Mesendoderm (in vitro differentiated cells): Measurements from ENCODE around the gene TLR6.

ENCODE experiments used
- DNase-seq: peaks from one replicate; pipeline ENCODE4 v3.0.0; 2013
- H2AK5ac ChIP-seq: 2 replicates; pipeline ENCODE4 v1.6.1; 2013; ENCODE audit warnings: low read length, inconsistent platforms
- H2BK120ac ChIP-seq: 2 replicates; pipeline ENCODE4 v1.6.1; 2013; ENCODE audit warnings: low read depth, mild to moderate bottlenecking, low read length, moderate library complexity, mixed read lengths
- H2BK15ac ChIP-seq: replicated peaks from 2 replicates; pipeline ENCODE4 v1.6.1; 2013; ENCODE audit warnings: low read depth, mild to moderate bottlenecking, moderate library complexity
- H2BK5ac ChIP-seq: 2 replicates; pipeline ENCODE4 v1.6.1; 2013; ENCODE audit warnings: low read length, inconsistent platforms
- H3K18ac ChIP-seq: 2 replicates; pipeline ENCODE4 v1.6.1; 2013; ENCODE audit warnings: mild to moderate bottlenecking, low read length, mixed read lengths
- H3K23ac ChIP-seq: one replicate; pipeline ENCODE4 v1.6.1; 2013; ENCODE audit warnings: low read length
- H3K27ac ChIP-seq: 2 replicates; pipeline ENCODE4 v1.5.1; 2013; ENCODE audit warnings: low read depth, mild to moderate bottlenecking, inconsistent platforms, low read length, moderate library complexity
- H3K27me3 ChIP-seq: 2 replicates; pipeline ENCODE4 v1.6.1; 2013; ENCODE audit warnings: low read length, control low read depth, mild to moderate bottlenecking, inconsistent platforms; ENCODE audit not compliant: insufficient read depth, poor library complexity
- H3K36me3 ChIP-seq: 2 replicates; pipeline ENCODE4 v1.6.1; 2013; ENCODE audit warnings: low read length, inconsistent platforms; ENCODE audit not compliant: control insufficient read depth, insufficient read depth
- H3K4ac ChIP-seq: one replicate; pipeline ENCODE4 v1.6.1; 2013; ENCODE audit warnings: low read depth, mild to moderate bottlenecking, low read length, moderate library complexity
- H3K4me1 ChIP-seq: 2 replicates; pipeline ENCODE4 v1.6.1; 2013; ENCODE audit warnings: low read depth, low read length, inconsistent platforms; ENCODE audit not compliant: control insufficient read depth
- H3K4me2 ChIP-seq: 2 replicates; pipeline ENCODE4 v1.6.1; 2013; ENCODE audit warnings: low read length
- H3K4me3 ChIP-seq: 2 replicates; pipeline ENCODE4 v1.5.1; 2013; ENCODE audit warnings: mild to moderate bottlenecking, low read length
- H3K56ac ChIP-seq: one replicate; pipeline ENCODE4 v1.6.1; 2013; ENCODE audit warnings: low read length
- H3K79me1 ChIP-seq: 2 replicates; pipeline ENCODE4 v1.6.1; 2013; ENCODE audit warnings: low read length, inconsistent platforms
- H3K79me2 ChIP-seq: 2 replicates; pipeline ENCODE4 v1.6.1; 2013; ENCODE audit warnings: mild to moderate bottlenecking, low read length; ENCODE audit not compliant: control insufficient read depth, insufficient read depth
- H3K9ac ChIP-seq: 2 replicates; pipeline ENCODE4 v1.6.1; 2013; ENCODE audit warnings: low read length, inconsistent platforms
- H4K5ac ChIP-seq: one replicate; pipeline ENCODE4 v1.6.1; 2013; ENCODE audit warnings: low read length
- H4K8ac ChIP-seq: one replicate; pipeline ENCODE4 v1.6.1; 2013; ENCODE audit warnings: low read depth, mild to moderate bottlenecking, control low read depth, low read length, moderate library complexity
- WGBS: extraction: QIAGEN DNeasy Blood & Tissue Kit; methylation state at CpG from one replicate; pipeline ENCODE4 v1.1.7; 2013; ENCODE audit warnings: low lambda C conversion rate, missing lambda C conversion rate; ENCODE audit not compliant: insufficient coverage; ENCODE audit errors: extremely low coverage; 5-methylcytosine and 5-hydroxymethylcytosine counted together

Gene TLR6

GRCh38 chr4:38889143-38889542, 32.5 kb upstream of the TLR6 start:
- H3K4ac ChIP-seq, result no peak overlapping the region
- H2BK5ac ChIP-seq, result no peak overlapping the region
- H3K18ac ChIP-seq, result no peak overlapping the region
- H3K27ac ChIP-seq, result no peak overlapping the region
- no peak overlapping the region for H4K5ac ChIP-seq
- no peaks in the 10 kb centered on the region for H3K27me3 ChIP-seq
- H4K8ac ChIP-seq, result no peak overlapping the region
- H3K79me2 ChIP-seq, result no peaks in the 10 kb centered on the region
- H3K4me2 ChIP-seq, result no peak overlapping the region
- H3K79me1 ChIP-seq, result no peaks in the 10 kb centered on the region
- no CpG with 5 or more reads among the region's 1 CpG for WGBS
- no peak overlapping the region for H2AK5ac ChIP-seq
- no peak overlapping the region for H3K4me3 ChIP-seq
- H3K4me1 ChIP-seq, result no peaks in the 10 kb centered on the region
- no peak for DNase-seq
- H3K9ac ChIP-seq, result no peak overlapping the region
- H3K36me3 ChIP-seq, result no peaks in the 10 kb centered on the region
- H3K23ac ChIP-seq, result no peak overlapping the region
- H3K56ac ChIP-seq, result no peak overlapping the region
- H2BK15ac ChIP-seq, result no peak overlapping the region
- no peak overlapping the region for H2BK120ac ChIP-seq

GRCh38 chr4:38884254-38884653, 27.6 kb upstream of the TLR6 start:
- H3K79me2 ChIP-seq, result no peaks in the 10 kb centered on the region
- H3K4ac ChIP-seq, result no peak overlapping the region
- no peaks in the 10 kb centered on the region for H3K27me3 ChIP-seq
- DNase-seq, result no peak
- H3K4me2 ChIP-seq, result no peak overlapping the region
- no peaks in the 10 kb centered on the region for H3K4me1 ChIP-seq
- H4K8ac ChIP-seq, result no peak overlapping the region
- no peak overlapping the region for H3K23ac ChIP-seq
- no peak overlapping the region for H3K18ac ChIP-seq
- no peak overlapping the region for H3K56ac ChIP-seq
- no peak overlapping the region for H2BK15ac ChIP-seq
- no peak overlapping the region for H3K4me3 ChIP-seq
- no CpG with 5 or more reads among the region's 4 CpGs for WGBS
- no peak overlapping the region for H2AK5ac ChIP-seq
- H3K27ac ChIP-seq, result no peak overlapping the region
- H4K5ac ChIP-seq, result no peak overlapping the region
- no peaks in the 10 kb centered on the region for H3K79me1 ChIP-seq
- H2BK5ac ChIP-seq, result no peak overlapping the region
- no peak overlapping the region for H3K9ac ChIP-seq
- no peaks in the 10 kb centered on the region for H3K36me3 ChIP-seq
- no peak overlapping the region for H2BK120ac ChIP-seq

DNA sequence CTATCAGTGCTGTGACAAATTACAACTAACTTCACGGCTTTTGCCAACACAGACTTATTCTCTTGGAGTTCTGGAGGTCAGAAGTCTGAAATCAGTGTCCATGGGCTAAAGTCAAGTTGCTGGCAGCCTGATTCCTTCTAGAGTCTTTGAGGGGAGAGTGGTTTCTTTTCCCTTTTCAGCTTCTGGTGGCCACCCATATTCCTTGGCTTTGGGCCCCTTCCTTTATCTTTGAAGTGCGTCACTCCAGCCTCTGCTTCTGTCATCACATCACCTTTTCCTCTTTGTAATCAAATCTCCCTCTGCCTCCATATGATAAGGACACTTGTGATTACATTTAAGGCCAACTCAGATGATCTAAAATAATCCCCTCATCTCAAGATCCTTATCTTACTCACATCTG, 20.0 kb upstream of the TLR6 start:
- no peak overlapping the region for H2BK15ac ChIP-seq
- H3K9ac ChIP-seq, result no peak overlapping the region
- no peak overlapping the region for H3K23ac ChIP-seq
- H3K18ac ChIP-seq, result no peak overlapping the region
- no peak overlapping the region for H3K4ac ChIP-seq
- no peak overlapping the region for H4K8ac ChIP-seq
- no peaks in the 10 kb centered on the region for H3K36me3 ChIP-seq
- H2BK120ac ChIP-seq, result no peak overlapping the region
- H3K4me1 ChIP-seq, result no peaks in the 10 kb centered on the region
- H3K56ac ChIP-seq, result no peak overlapping the region
- no peak overlapping the region for H3K4me3 ChIP-seq
- no peak for DNase-seq
- WGBS, result no CpG with 5 or more reads among the region's 2 CpGs
- H4K5ac ChIP-seq, result no peak overlapping the region
- no peak overlapping the region for H3K27ac ChIP-seq
- H2BK5ac ChIP-seq, result no peak overlapping the region
- H2AK5ac ChIP-seq, result no peak overlapping the region
- no peaks in the 10 kb centered on the region for H3K27me3 ChIP-seq
- no peaks in the 10 kb centered on the region for H3K79me1 ChIP-seq
- no peak overlapping the region for H3K4me2 ChIP-seq
- no peaks in the 10 kb centered on the region for H3K79me2 ChIP-seq

DNA sequence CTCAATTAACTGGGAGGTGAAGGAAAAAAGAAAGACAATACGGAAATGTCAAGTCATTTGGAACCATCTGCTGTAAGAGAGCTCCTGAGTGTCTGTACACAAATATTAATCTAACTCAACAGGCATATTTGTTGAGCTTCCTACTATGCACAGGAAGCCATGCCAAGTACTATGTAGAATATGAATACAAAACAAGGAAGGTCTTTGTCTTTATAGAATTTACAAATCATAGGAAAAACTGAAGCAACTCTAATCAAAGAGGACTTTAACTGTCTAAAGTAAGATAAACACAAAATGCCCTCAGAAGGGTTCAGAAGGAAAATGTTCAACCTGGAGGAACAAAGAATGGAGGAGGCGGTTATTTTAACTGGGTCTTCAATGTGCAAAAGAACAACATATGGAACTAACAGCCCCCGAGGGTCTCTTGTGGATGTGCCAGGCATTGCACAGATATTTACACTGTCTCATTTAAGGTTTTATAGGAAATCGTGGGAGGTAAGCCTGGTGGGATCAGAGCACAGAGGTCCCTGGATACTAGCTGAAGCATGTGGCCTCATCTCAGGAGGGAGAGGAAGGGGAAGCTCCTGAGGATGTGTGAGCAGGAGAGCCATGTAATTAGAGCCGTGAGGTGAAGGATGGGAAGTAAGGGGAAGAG, 16.8 kb upstream of the TLR6 start:
- H3K4ac ChIP-seq, result no peak overlapping the region
- no peak overlapping the region for H3K56ac ChIP-seq
- H3K27me3 ChIP-seq, result no peaks in the 10 kb centered on the region
- no peak overlapping the region for H3K9ac ChIP-seq
- H4K5ac ChIP-seq, result no peak overlapping the region
- no peak overlapping the region for H3K18ac ChIP-seq
- H3K79me2 ChIP-seq, result no peaks in the 10 kb centered on the region
- H3K36me3 ChIP-seq, result peaks cover 2% of the 10 kb centered on the region
- no peak overlapping the region for H3K4me2 ChIP-seq
- H3K79me1 ChIP-seq, result peaks cover 3% of the 10 kb centered on the region
- no peaks in the 10 kb centered on the region for H3K4me1 ChIP-seq
- DNase-seq, result no peak
- no peak overlapping the region for H2BK15ac ChIP-seq
- H3K27ac ChIP-seq, result no peak overlapping the region
- no peak overlapping the region for H4K8ac ChIP-seq
- no peak overlapping the region for H2BK5ac ChIP-seq
- no peak overlapping the region for H3K4me3 ChIP-seq
- H2BK120ac ChIP-seq, result no peak overlapping the region
- no CpG with 5 or more reads among the region's 5 CpGs for WGBS
- H3K23ac ChIP-seq, result no peak overlapping the region
- no peak overlapping the region for H2AK5ac ChIP-seq

DNA sequence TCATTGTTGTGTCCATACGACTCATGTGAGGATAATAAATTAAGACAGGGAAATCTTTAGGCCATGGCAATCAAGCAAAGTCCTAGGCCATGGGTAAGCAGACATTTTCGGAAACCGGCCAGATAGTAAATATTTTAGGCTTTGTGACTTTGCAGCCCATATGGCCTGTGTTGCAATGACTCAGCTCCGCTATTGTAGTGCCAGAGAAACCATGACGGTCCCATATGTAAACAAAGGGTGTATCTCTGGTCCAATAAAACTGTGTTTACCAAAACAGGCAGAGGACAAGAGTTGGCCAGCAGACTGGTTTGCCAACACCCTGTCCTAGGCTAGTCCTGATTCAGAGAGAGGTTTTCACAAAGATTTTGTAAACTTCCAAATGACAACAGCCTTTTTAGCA, 16.0 kb upstream of the TLR6 start:
- Histone ChIP-seq H2AK5ac (no peak overlapping the region), H2BK120ac (no peak overlapping the region), H3K36me3 (peaks cover 2% of the 10 kb centered on the region), H2BK15ac (no peak overlapping the region), H3K79me2 (no peaks in the 10 kb centered on the region), H3K27ac (no peak overlapping the region), H4K5ac (no peak overlapping the region), H4K8ac (no peak overlapping the region), H3K18ac (no peak overlapping the region), H3K79me1 (peaks cover 3% of the 10 kb centered on the region), H3K4me1 (no peaks in the 10 kb centered on the region), H3K9ac (no peak overlapping the region), H3K4me2 (no peak overlapping the region), H2BK5ac (no peak overlapping the region), H3K4ac (no peak overlapping the region), H3K56ac (no peak overlapping the region), H3K23ac (no peak overlapping the region), H3K4me3 (no peak overlapping the region), H3K27me3 (no peaks in the 10 kb centered on the region)
- no CpG with 5 or more reads among the region's 5 CpGs for WGBS
- DNase-seq, result no peak

- no peak overlapping the region for H3K56ac ChIP-seq
- peaks cover 3% of the 10 kb centered on the region for H3K79me1 ChIP-seq
- H4K8ac ChIP-seq, result no peak overlapping the region
- no peak overlapping the region for H2AK5ac ChIP-seq
- no peak overlapping the region for H2BK120ac ChIP-seq
- no peak overlapping the region for H4K5ac ChIP-seq
- H3K36me3 ChIP-seq, result peaks cover 2% of the 10 kb centered on the region
- H3K27me3 ChIP-seq, result no peaks in the 10 kb centered on the region
- no peaks in the 10 kb centered on the region for H3K4me1 ChIP-seq
- H3K4ac ChIP-seq, result no peak overlapping the region
- H3K27ac ChIP-seq, result no peak overlapping the region
- WGBS, result no CpG with 5 or more reads among the region's 1 CpG
- no peak overlapping the region for H3K4me3 ChIP-seq
- DNase-seq, result no peak
- H3K9ac ChIP-seq, result no peak overlapping the region
- no peak overlapping the region for H3K23ac ChIP-seq
- H2BK15ac ChIP-seq, result no peak overlapping the region
- no peak overlapping the region for H3K4me2 ChIP-seq
- no peaks in the 10 kb centered on the region for H3K79me2 ChIP-seq
- H3K18ac ChIP-seq, result no peak overlapping the region
- no peak overlapping the region for H2BK5ac ChIP-seq
Observed at GRCh38 chr4:38871593-38871992, 15.0 kb upstream of the TLR6 start.
